Tibial nerve (tissue), 4 donors: ENCODE data around the gene XYLT1. TPM values are rescaled to one million over a fixed set of nuclear protein-coding genes. Genes with fewer than 3 reads are reported as not detected.
A peak's percentile ranks its signal among the peaks of the same experiment; 100 is the strongest.

Experiments used
- DNase-seq, 2 donors: peaks; one replicate each; pipeline ENCODE4 v3.0.0-alpha.2; 2019; ENCODE audit warnings: low spot score in 2 of 2
- H3K27ac ChIP-seq, 4 donors: fragments of 200-600 bp; sonication (generic) in 3 of 4; one replicate each; pipeline ENCODE4 v1.5.1; 2017 to 2019; ENCODE audit warnings: mild to moderate bottlenecking in 1 of 4
- H3K27me3 ChIP-seq, 2 donors: fragments of 200-600 bp; sonication (generic) in 1 of 2; one replicate each; pipeline versions ENCODE4 v1.5.1 to v1.6.0; 2017 to 2019
- H3K36me3 ChIP-seq, 3 donors: fragments of 200-600 bp; sonication (generic); one replicate each; pipeline ENCODE4 v1.5.1; 2018 to 2019
- H3K4me1 ChIP-seq, 4 donors: fragments of 200-600 bp; sonication (generic) in 3 of 4; one replicate each; pipeline ENCODE4 v1.5.1; 2017 to 2019
- H3K4me3 ChIP-seq, 4 donors: fragments of 200-600 bp; sonication (generic) in 3 of 4; one replicate each; pipeline ENCODE4 v1.5.1; 2017 to 2019; ENCODE audit warnings: mild to moderate bottlenecking in 1 of 4, moderate library complexity in 1 of 4
- H3K9me3 ChIP-seq, 4 donors: fragments of 200-600 bp; sonication (generic) in 3 of 4; one replicate each; pipeline ENCODE4 v1.5.1; 2017 to 2019
- CTCF ChIP-seq, 5 experiments: fragments of 200-600 bp in 3 of 5; fragments of 450-650 bp in 2 of 5; sonication (generic) in 3 of 5; IDR thresholded peaks; one replicate each; pipeline ENCODE4 v1.5.1; 2016 to 2019; ENCODE audit warnings: antibody characterized with exemption in 5 of 5, mild to moderate bottlenecking in 3 of 5, moderate library complexity in 2 of 5
- EP300 ChIP-seq, 2 donors: sonication (generic); formaldehyde crosslinking; IDR thresholded peaks; one replicate each; pipeline ENCODE4 v1.6.1; 2017; ENCODE audit warnings: antibody characterized with exemption in 2 of 2, mild to moderate bottlenecking in 1 of 2
- POLR2A ChIP-seq, 2 donors: fragments of 450-650 bp; IDR thresholded peaks; one replicate each; pipeline ENCODE4 v1.6.1; 2017; ENCODE audit warnings: antibody characterized with exemption in 2 of 2, mild to moderate bottlenecking in 2 of 2, moderate library complexity in 2 of 2
- WGBS, 2 donors: methylation state at CpG; one replicate each; pipeline ENCODE4 v1.1.5; 2018; 5-methylcytosine and 5-hydroxymethylcytosine counted together
- total RNA-seq, 4 donors: library from RNA; depleted of rRNA; stranded (reverse); fragments of >200 nt; gene quantifications; one replicate each; pipeline ENCODE4 v1.1.0, GENCODE V29; 2016

The XYLT1 gene
- total RNA-seq, 4 donors from 2014 or later: 13.8 to 23.1 (median 14.8) TPM

- Histone ChIP-seq H3K4me1 (peaks cover 0 to 46% (median 16%) of the 10 kb centered on the region in 4 donors), H3K4me3 (no peak overlapping the region), H3K27me3 (no peaks in the 10 kb centered on the region), H3K27ac (no peak overlapping the region), H3K36me3 (no peaks in the 10 kb centered on the region), H3K9me3 (no peaks in the 10 kb centered on the region)
- DNase-seq: no peak
- 68 to 76% methylated on average over 10 of the region's 10 CpGs for WGBS, 2 donors
- TF ChIP-seq CTCF (IDR thresholded peaks at IDR 0.05) (no peak), POLR2A (IDR thresholded peaks at IDR 0.05) (no peak), EP300 (IDR thresholded peaks at IDR 0.05) (no peak)
Observed at GRCh38 chr16:17354141-17354601, 116.6 kb downstream of the XYLT1 start.

GRCh38 chr16:17353561-17353960 lies 117.2 kb downstream of the XYLT1 start:
- WGBS, 2 donors: 57 to 73% methylated on average over 3 of the region's 3 CpGs
- Histone ChIP-seq H3K36me3 (no peaks in the 10 kb centered on the region), H3K27me3 (no peaks in the 10 kb centered on the region), H3K4me3 (no peak overlapping the region), H3K4me1 (peaks cover 0 to 40% (median 10%) of the 10 kb centered on the region in 4 donors), H3K27ac (no peak overlapping the region), H3K9me3 (no peaks in the 10 kb centered on the region)
- TF ChIP-seq EP300 (IDR thresholded peaks at IDR 0.05): no peak
- no peak for TF ChIP-seq POLR2A (IDR thresholded peaks at IDR 0.05)
- no peak for TF ChIP-seq CTCF (IDR thresholded peaks at IDR 0.05)
- DNase-seq: no peak

- 83 to 88% methylated on average over 6 of the region's 6 CpGs for WGBS, 2 donors
- no peak for DNase-seq
- no peaks in the 10 kb centered on the region for H3K27me3 ChIP-seq
- H3K9me3 ChIP-seq: no peaks in the 10 kb centered on the region
- no peak overlapping the region for H3K27ac ChIP-seq
- TF ChIP-seq POLR2A (IDR thresholded peaks at IDR 0.05) (no peak), EP300 (IDR thresholded peaks at IDR 0.05) (no peak), CTCF (IDR thresholded peaks at IDR 0.05) (no peak)
- no peaks in the 10 kb centered on the region for H3K36me3 ChIP-seq
- H3K4me1 ChIP-seq: peaks cover 0 to 37% (median 10%) of the 10 kb centered on the region in 4 donors
- no peak overlapping the region for H3K4me3 ChIP-seq
Observed at GRCh38 chr16:17351441-17352035, 119.2 kb downstream of the XYLT1 start.

- Histone ChIP-seq H3K36me3 (no peaks in the 10 kb centered on the region), H3K4me3 (no peak overlapping the region), H3K9me3 (no peaks in the 10 kb centered on the region), H3K4me1 (peaks cover 0 to 47% (median 14%) of the 10 kb centered on the region in 4 donors), H3K27me3 (no peaks in the 10 kb centered on the region), H3K27ac (peak overlapping the region in 2 of 4 donors; percentile 36 to 61)
- TF ChIP-seq POLR2A (IDR thresholded peaks at IDR 0.05) (no peak), EP300 (IDR thresholded peaks at IDR 0.05) (no peak), CTCF (IDR thresholded peaks at IDR 0.05) (no peak)
- 64 to 73% methylated on average over 4 of the region's 4 CpGs for WGBS, 2 donors
- DNase-seq: no peak
Observed at GRCh38 chr16:17350207-17350606, 120.6 kb downstream of the XYLT1 start.

GRCh38 chr16:17348826-17349225 lies 121.9 kb downstream of the XYLT1 start:
- DNase-seq: no peak
- Histone ChIP-seq H3K4me3 (no peak overlapping the region), H3K36me3 (no peaks in the 10 kb centered on the region), H3K27me3 (no peaks in the 10 kb centered on the region), H3K27ac (no peak overlapping the region), H3K9me3 (no peaks in the 10 kb centered on the region), H3K4me1 (peaks cover 0 to 48% (median 15%) of the 10 kb centered on the region in 4 donors)
- TF ChIP-seq EP300 (IDR thresholded peaks at IDR 0.05) (no peak), CTCF (IDR thresholded peaks at IDR 0.05) (no peak), POLR2A (IDR thresholded peaks at IDR 0.05) (no peak)
- WGBS, 2 donors: 98 to 99% methylated on average over 10 to 11 of the region's 11 CpGs
